Measurements from ENCODE around the gene SCNN1A.

SCNN1A gene

GRCh38 chr12:6363330-6364043 lies 11.9 kb downstream of the SCNN1A start:
- H3K4me3 ChIP-seq (ENCODE audit: control insufficient read depth, low read depth, low read length), result peak overlapping the region; percentile 62
- no peak for DNase-seq (ENCODE audit: low read depth)
- TF ChIP-seq, protein P1, sequence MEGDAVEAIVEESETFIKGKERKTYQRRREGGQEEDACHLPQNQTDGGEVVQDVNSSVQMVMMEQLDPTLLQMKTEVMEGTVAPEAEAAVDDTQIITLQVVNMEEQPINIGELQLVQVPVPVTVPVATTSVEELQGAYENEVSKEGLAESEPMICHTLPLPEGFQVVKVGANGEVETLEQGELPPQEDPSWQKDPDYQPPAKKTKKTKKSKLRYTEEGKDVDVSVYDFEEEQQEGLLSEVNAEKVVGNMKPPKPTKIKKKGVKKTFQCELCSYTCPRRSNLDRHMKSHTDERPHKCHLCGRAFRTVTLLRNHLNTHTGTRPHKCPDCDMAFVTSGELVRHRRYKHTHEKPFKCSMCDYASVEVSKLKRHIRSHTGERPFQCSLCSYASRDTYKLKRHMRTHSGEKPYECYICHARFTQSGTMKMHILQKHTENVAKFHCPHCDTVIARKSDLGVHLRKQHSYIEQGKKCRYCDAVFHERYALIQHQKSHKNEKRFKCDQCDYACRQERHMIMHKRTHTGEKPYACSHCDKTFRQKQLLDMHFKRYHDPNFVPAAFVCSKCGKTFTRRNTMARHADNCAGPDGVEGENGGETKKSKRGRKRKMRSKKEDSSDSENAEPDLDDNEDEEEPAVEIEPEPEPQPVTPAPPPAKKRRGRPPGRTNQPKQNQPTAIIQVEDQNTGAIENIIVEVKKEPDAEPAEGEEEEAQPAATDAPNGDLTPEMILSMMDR (IDR thresholded peaks at IDR 0.05; ENCODE audit: control insufficient read depth, insufficient read depth, low read depth, low read length, missing control alignments), result no peak

- TF ChIP-seq, protein P1 (IDR thresholded peaks at IDR 0.05; ENCODE audit: control insufficient read depth, insufficient read depth, low read depth, low read length, missing control alignments), result no peak
- H3K4me3 ChIP-seq (ENCODE audit: control insufficient read depth, low read depth, low read length), result no peak overlapping the region
Measured at GRCh38 chr12:6363010-6363329, 12.4 kb downstream of the SCNN1A start.

GRCh38 chr12:6362403-6362802 lies 13.0 kb downstream of the SCNN1A start:
- TF ChIP-seq, protein P1 (IDR thresholded peaks at IDR 0.05; ENCODE audit: control insufficient read depth, insufficient read depth, low read depth, low read length, missing control alignments), result no peak
- H3K4me3 ChIP-seq (ENCODE audit: control insufficient read depth, low read depth, low read length), result no peak overlapping the region
- DNase-seq (ENCODE audit: low read depth), result no peak

More at GRCh38 chr12:6363010-6363329, 12.4 kb downstream of the SCNN1A start:
- no peak for DNase-seq (ENCODE audit: low read depth)

- TF ChIP-seq, protein P1 (IDR thresholded peaks at IDR 0.05; ENCODE audit: control insufficient read depth, insufficient read depth, low read depth, low read length, missing control alignments), result no peak
- no peak overlapping the region for H3K4me3 ChIP-seq (ENCODE audit: control insufficient read depth, low read depth, low read length)
- no peak for DNase-seq (ENCODE audit: low read depth)
Measured at GRCh38 chr12:6361834-6362233, 13.5 kb downstream of the SCNN1A start.

DNA sequence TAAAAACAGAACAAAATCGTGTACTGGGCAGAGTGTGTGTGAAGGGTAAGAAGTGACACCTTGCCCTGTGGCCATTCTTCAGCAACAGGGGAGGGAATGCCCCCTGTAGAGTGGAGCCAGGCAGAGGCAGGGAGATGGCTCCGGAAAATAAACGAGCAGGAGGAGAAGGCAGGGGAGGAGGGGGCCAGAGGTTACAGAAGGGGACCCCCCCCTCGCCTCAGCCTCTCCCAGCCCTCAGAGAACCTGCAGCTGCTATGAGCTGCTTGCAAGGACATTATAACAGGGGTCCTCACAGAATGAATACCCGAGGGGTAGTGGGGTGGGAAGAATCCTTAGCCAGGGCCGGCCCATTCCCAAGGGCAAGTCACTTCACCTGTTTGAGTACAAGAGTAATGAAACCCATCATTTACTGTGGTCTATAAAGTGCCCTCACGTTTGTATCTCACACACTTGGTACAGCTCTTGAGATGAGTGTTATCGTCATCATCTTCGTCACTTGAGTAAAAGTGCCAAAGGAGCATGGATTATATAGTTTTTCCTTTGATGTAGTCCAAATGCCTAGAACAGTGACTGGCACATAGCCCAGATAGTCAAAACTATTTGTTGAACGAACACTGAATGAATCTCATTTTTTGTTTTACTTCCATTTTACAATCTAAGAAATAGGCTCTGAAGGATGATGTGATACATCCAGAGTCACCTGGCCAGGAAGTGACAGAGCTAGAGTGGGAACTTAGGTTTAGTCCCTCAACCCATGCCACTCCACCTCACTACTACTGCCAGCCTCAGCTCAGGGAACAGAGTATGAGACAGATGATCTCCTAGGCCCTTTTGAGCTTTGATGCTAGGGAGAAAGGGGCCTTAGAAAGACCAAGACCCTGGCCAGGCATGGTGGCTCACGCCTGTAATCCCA lies 14.5 kb downstream of the SCNN1A start:
- no peak for DNase-seq (ENCODE audit: low read depth)
- TF ChIP-seq, protein P1 (IDR thresholded peaks at IDR 0.05; ENCODE audit: control insufficient read depth, insufficient read depth, low read depth, low read length, missing control alignments), result no peak

DNA sequence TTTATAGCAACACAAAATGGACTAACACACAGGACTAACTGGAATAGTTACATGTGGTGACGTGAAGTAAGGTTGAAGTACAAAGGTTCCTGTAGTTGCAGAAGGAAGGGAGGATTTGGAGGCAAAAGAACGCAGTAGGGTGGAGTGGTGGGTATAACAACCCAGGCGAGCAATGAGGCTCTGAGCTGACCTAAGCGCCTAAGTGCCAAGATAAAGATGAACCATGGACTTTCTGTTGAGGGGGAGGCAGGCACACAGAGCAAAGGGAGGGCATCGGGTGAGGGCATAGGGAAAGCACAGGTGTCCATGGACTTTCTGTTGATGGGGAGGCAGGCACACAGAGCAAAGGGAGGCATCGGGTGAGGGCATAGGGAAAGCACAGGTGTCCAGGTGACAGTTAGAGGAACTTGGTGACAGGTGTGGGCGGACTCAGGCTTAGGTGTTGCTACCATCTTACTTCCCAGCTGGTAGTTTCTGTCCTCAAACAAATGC lies 15.2 kb downstream of the SCNN1A start:
- no peak overlapping the region for H3K4me3 ChIP-seq (ENCODE audit: control insufficient read depth, low read depth, low read length)
- TF ChIP-seq, protein P1 (IDR thresholded peaks at IDR 0.05; ENCODE audit: control insufficient read depth, insufficient read depth, low read depth, low read length, missing control alignments), result no peak
- DNase-seq (ENCODE audit: low read depth), result no peak

More for the DNA sequence above, 14.5 kb downstream of the SCNN1A start:
- no peak overlapping the region for H3K4me3 ChIP-seq (ENCODE audit: control insufficient read depth, low read depth, low read length)

Measured in AG09309 (cell line).